A673 (cell line): Measurements from ENCODE around the gene UBXN7. TPM values are rescaled to one million over a fixed set of nuclear protein-coding genes. Genes with fewer than 3 reads are reported as not detected.
"Not testable (repeated sequence)": the region's sequence is repeated elsewhere in the genome, so short reads cannot be mapped to it uniquely, and the experiment has no call there.

ENCODE experiments used
- BruUV-seq: library from RNA; stranded (reverse); fragments of 400-500 nt; replicated peaks from 2 replicates; lab custom pipeline; 2021; lab: Mats Ljungman, UMichigan
- CTCF ChIA-PET: fragments of 300-600 bp; sonication (Branson Sonifier 250); formaldehyde crosslinking; loops from one replicate; lab custom pipeline; 2022; ENCODE audit warnings: antibody characterized with exemption; lab: Charles Lee
- POLR2A ChIA-PET: fragments of 300-600 bp; sonication (Branson Sonifier 250); formaldehyde crosslinking; loops from one replicate; lab custom pipeline; 2022; ENCODE audit warnings: antibody characterized with exemption; ENCODE audit not compliant: low non-redundant PET; lab: Charles Lee
- DNase-seq: peaks from one replicate; pipeline ENCODE4 v3.0.0-alpha.2; 2015; ENCODE audit warnings: low spot score
- H3K27ac ChIP-seq: fragments of 200-600 bp; sonication (generic); 2 replicates; pipeline ENCODE4 v1.5.1; 2016; ENCODE audit warnings: mixed run types, low read depth, mild to moderate bottlenecking, mixed read lengths, antibody characterized with exemption, low read length; ENCODE audit not compliant: poor library complexity, severe bottlenecking
- H3K27me3 ChIP-seq: fragments of 200-600 bp; sonication (generic); replicated peaks from 2 replicates; pipeline ENCODE4 v1.6.1; 2017; ENCODE audit warnings: mixed run types, low read depth, mild to moderate bottlenecking, mixed read lengths, antibody characterized with exemption, low read length; ENCODE audit not compliant: insufficient read depth, poor library complexity
- H3K36me3 ChIP-seq: fragments of 200-600 bp; sonication (generic); 2 replicates; pipeline ENCODE4 v1.6.1; 2016; ENCODE audit warnings: mixed run types, mild to moderate bottlenecking, mixed read lengths, antibody characterized with exemption, low read length; ENCODE audit not compliant: insufficient read depth, poor library complexity, severe bottlenecking
- H3K4me1 ChIP-seq: fragments of 200-600 bp; sonication (generic); 2 replicates; pipeline ENCODE4 v1.6.1; 2017; ENCODE audit warnings: mixed run types, mild to moderate bottlenecking, mixed read lengths, antibody characterized with exemption, low read length; ENCODE audit not compliant: insufficient read depth, poor library complexity, severe bottlenecking
- H3K4me3 ChIP-seq: fragments of 200-600 bp; sonication (generic); 2 replicates; pipeline ENCODE4 v1.5.1; 2016; ENCODE audit warnings: low read depth, mixed run types, mild to moderate bottlenecking, mixed read lengths, low read length; ENCODE audit not compliant: poor library complexity, severe bottlenecking
- H3K9me3 ChIP-seq: fragments of 200-600 bp; sonication (generic); 2 replicates; pipeline ENCODE4 v1.6.1; 2016; ENCODE audit warnings: mixed run types, low read depth, mild to moderate bottlenecking, mixed read lengths, antibody characterized with exemption, low read length; ENCODE audit not compliant: poor library complexity, severe bottlenecking
- EZH2 ChIP-seq: fragments of 200-600 bp; sonication (generic); IDR thresholded peaks from 2 replicates; pipeline ENCODE4 v1.6.1; 2017; ENCODE audit warnings: borderline replicate concordance, low read depth, mild to moderate bottlenecking, mixed read lengths, antibody characterized with exemption, low read length; ENCODE audit not compliant: poor library complexity, severe bottlenecking
- intact Hi-C: fragments of 100-400 bp; cut with micrococcal nuclease; formaldehyde crosslinking; loops from one replicate; pipeline ENCODE4 v1.10.0; 2022; ENCODE audit not compliant: unreplicated experiment
- total RNA-seq: library from RNA; stranded (reverse); gene quantifications from 2 replicates; pipeline ENCODE4 v1.2.3, GENCODE V29; 2021
- TF ChIP-seq, protein P1 (sequence below): fragments of 300-800, 200-600 bp; sonication (generic); conservative IDR thresholded peaks from 2 replicates; pipeline ENCODE4 v1.5.1; 2017; ENCODE audit warnings: low read depth, mild to moderate bottlenecking, antibody characterized with exemption, low read length, moderate library complexity, mixed read lengths

UBXN7 gene
- total RNA-seq, 1 experiment from 2014 or later: 94.2 TPM

DNA sequence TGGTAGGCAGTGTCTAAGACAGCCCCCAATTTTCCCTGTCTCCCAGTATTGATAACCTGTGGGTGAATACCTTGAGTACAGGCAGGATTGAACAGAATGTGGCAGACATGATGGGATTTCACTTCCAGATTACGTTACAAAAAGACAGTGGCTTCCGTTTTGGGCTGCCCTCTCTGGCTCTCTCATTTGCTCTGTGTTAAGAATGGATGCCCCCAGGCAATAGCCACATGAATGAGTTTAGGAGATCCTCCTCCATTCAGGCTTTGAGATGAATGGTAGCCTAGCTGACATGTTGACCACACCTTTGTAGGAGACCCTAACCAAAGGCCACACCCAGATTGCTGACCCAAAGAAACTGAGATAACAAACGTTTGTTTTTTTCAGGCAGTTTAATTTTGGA lies 34.3 kb downstream of the UBXN7 start:
- Histone ChIP-seq H3K27ac (no peak overlapping the region), H3K4me3 (no peak overlapping the region), H3K9me3 (no peaks in the 10 kb centered on the region), H3K27me3 (no peaks in the 10 kb centered on the region), H3K4me1 (no peaks in the 10 kb centered on the region), H3K36me3 (peaks cover 16% of the 10 kb centered on the region)
- TF ChIP-seq, protein P1, sequence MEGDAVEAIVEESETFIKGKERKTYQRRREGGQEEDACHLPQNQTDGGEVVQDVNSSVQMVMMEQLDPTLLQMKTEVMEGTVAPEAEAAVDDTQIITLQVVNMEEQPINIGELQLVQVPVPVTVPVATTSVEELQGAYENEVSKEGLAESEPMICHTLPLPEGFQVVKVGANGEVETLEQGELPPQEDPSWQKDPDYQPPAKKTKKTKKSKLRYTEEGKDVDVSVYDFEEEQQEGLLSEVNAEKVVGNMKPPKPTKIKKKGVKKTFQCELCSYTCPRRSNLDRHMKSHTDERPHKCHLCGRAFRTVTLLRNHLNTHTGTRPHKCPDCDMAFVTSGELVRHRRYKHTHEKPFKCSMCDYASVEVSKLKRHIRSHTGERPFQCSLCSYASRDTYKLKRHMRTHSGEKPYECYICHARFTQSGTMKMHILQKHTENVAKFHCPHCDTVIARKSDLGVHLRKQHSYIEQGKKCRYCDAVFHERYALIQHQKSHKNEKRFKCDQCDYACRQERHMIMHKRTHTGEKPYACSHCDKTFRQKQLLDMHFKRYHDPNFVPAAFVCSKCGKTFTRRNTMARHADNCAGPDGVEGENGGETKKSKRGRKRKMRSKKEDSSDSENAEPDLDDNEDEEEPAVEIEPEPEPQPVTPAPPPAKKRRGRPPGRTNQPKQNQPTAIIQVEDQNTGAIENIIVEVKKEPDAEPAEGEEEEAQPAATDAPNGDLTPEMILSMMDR: no peak
- TF ChIP-seq EZH2: no peak
- DNase-seq: no peak
- intact Hi-C loops: no loop called here
- BruUV-seq: no TSS peak
- ChIA-PET CTCF (no interaction called here), POLR2A (no interaction called here)

DNA sequence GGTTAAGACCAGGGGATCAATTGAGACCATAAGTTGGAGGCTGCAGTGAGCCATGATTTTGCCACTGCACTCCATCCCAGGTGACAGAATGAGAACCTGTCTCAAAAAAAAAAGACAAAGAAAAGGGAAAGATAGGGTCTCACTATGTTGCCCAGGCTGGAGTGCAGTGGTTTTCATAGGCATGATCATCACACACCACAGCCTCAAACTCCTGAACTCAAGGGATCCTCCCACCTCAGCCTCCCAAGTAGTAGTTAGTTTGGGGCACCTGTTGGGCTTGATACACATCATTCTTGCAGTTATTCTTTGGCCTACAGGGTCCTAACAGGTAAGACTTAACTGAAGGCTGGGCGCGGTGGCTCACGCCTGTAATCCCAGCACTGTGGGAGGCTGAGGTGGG lies 42.1 kb downstream of the UBXN7 start:
- intact Hi-C loops: no loop called here
- H3K4me3 ChIP-seq: no peak overlapping the region
- no peaks in the 10 kb centered on the region for H3K4me1 ChIP-seq
- ChIA-PET POLR2A (no interaction called here), CTCF (no interaction called here)
- no peak for DNase-seq
- H3K36me3 ChIP-seq: peaks cover 35% of the 10 kb centered on the region
- TF ChIP-seq, protein P1: no peak
- TF ChIP-seq EZH2: no peak
- H3K27me3 ChIP-seq: no peaks in the 10 kb centered on the region
- BruUV-seq: no TSS peak
- H3K27ac ChIP-seq: no peak overlapping the region
- no peaks in the 10 kb centered on the region for H3K9me3 ChIP-seq

- POLR2A ChIA-PET: no interaction called here
These were observed 43.3 kb downstream of the UBXN7 start for GRCh38 chr3:196388956-196389355.

DNA sequence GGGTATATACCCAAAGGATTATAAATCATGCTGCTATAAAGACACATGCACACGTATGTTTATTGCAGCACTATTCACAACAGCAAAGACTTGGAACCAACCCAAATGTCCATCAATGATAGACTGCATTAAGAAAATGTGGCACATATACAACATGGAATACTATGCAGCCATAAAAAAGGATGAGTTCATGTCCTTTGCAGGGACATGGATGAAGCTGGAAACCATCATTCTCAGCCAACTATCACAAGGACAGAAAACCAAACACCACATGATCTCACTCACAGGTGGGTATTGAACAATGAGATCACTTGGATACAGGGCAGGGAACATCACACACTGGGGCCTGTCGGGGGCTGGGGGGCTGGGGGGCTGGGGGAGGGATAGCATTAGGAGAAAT lies 44.3 kb downstream of the UBXN7 start:
- intact Hi-C loops, POLR2A ChIA-PET, CTCF ChIA-PET: not testable (repeated sequence)

More at GRCh38 chr3:196388956-196389355, 43.3 kb downstream of the UBXN7 start:
- no peak for TF ChIP-seq EZH2
- no peaks in the 10 kb centered on the region for H3K9me3 ChIP-seq
- BruUV-seq: no TSS peak
- no peak overlapping the region for H3K4me3 ChIP-seq
- no peak overlapping the region for H3K27ac ChIP-seq
- H3K4me1 ChIP-seq: no peaks in the 10 kb centered on the region
- CTCF ChIA-PET: no interaction called here
- H3K27me3 ChIP-seq: no peaks in the 10 kb centered on the region
- DNase-seq: no peak
- H3K36me3 ChIP-seq: peaks cover 35% of the 10 kb centered on the region
- intact Hi-C loops: no loop called here

GRCh38 chr3:196386797-196387196 lies 45.4 kb downstream of the UBXN7 start:
- H3K27me3 ChIP-seq, H3K4me1 ChIP-seq, POLR2A ChIA-PET, H3K27ac ChIP-seq, CTCF ChIA-PET, BruUV-seq, H3K9me3 ChIP-seq, H3K4me3 ChIP-seq, DNase-seq, intact Hi-C loops: not testable (repeated sequence)
- peaks cover 23% of the 10 kb centered on the region for H3K36me3 ChIP-seq

More for the DNA sequence above, 44.3 kb downstream of the UBXN7 start:
- H3K27me3 ChIP-seq, BruUV-seq, DNase-seq, H3K4me1 ChIP-seq, H3K4me3 ChIP-seq, H3K27ac ChIP-seq, H3K9me3 ChIP-seq: not testable (repeated sequence)
- peaks cover 28% of the 10 kb centered on the region for H3K36me3 ChIP-seq

- DNase-seq, BruUV-seq, H3K4me3 ChIP-seq, H3K4me1 ChIP-seq, H3K27me3 ChIP-seq, intact Hi-C loops, POLR2A ChIA-PET, H3K27ac ChIP-seq, H3K9me3 ChIP-seq, CTCF ChIA-PET: not testable (repeated sequence)
- H3K36me3 ChIP-seq: peaks cover 16% of the 10 kb centered on the region
These were observed 46.2 kb downstream of the UBXN7 start for GRCh38 chr3:196386034-196386433.
